DOHH2 (cell line): ENCODE measurements around the gene DUSP8.

Source experiments
- H3F3A ChIP-seq: fragments of 200-600 bp; sonication (generic), shearing (Covaris generic); 2 replicates; pipeline ENCODE4 v1.6.0; 2016; ENCODE audit warnings: antibody characterized with exemption, mild to moderate bottlenecking; ENCODE audit not compliant: control insufficient read depth, insufficient read depth
- H3K27ac ChIP-seq: fragments of 200-600 bp; sonication (generic); 2 replicates; pipeline ENCODE4 v1.5.1; 2014; ENCODE audit warnings: low read depth, mild to moderate bottlenecking, low read length, moderate library complexity
- H3K27me3 ChIP-seq: fragments of 200-600 bp; sonication (generic); 2 replicates; pipeline ENCODE4 v1.6.1; 2014; ENCODE audit warnings: mild to moderate bottlenecking, low read length, mixed read lengths; ENCODE audit not compliant: control insufficient read depth
- H3K36me3 ChIP-seq: fragments of 200-600 bp; sonication (generic); 2 replicates; pipeline ENCODE4 v1.6.1; 2014; ENCODE audit warnings: mild to moderate bottlenecking, low read length, moderate library complexity, mixed read lengths; ENCODE audit not compliant: control insufficient read depth
- H3K4me1 ChIP-seq: fragments of 200-600 bp; sonication (generic); 2 replicates; pipeline ENCODE4 v1.6.1; 2014; ENCODE audit warnings: mild to moderate bottlenecking, low read length, mixed read lengths; ENCODE audit not compliant: control insufficient read depth
- H3K4me2 ChIP-seq: fragments of 200-600 bp; sonication (generic); 2 replicates; pipeline ENCODE4 v1.6.0; 2014; ENCODE audit warnings: mild to moderate bottlenecking, low read length, moderate library complexity
- H3K4me3 ChIP-seq: fragments of 200-600 bp; sonication (generic); 2 replicates; pipeline ENCODE4 v1.5.1; 2014; ENCODE audit warnings: mild to moderate bottlenecking, low read length, mixed read lengths
- H3K79me2 ChIP-seq: fragments of 200-600 bp; sonication (generic); 2 replicates; pipeline ENCODE4 v1.6.1; 2014; ENCODE audit warnings: mild to moderate bottlenecking, low read length, mixed read lengths; ENCODE audit not compliant: control insufficient read depth
- H3K9me2 ChIP-seq: fragments of 200-600 bp; sonication (generic); replicated peaks from 2 replicates; pipeline ENCODE4 v1.6.1; 2014; ENCODE audit warnings: mild to moderate bottlenecking, low read length, mixed read lengths; ENCODE audit not compliant: control insufficient read depth
- H3K9me3 ChIP-seq: fragments of 200-600 bp; sonication (generic); 2 replicates; pipeline ENCODE4 v1.6.1; 2014; ENCODE audit warnings: antibody characterized with exemption, low read length, mixed read lengths; ENCODE audit not compliant: control insufficient read depth, insufficient read depth
- H4K20me1 ChIP-seq: fragments of 200-600 bp; sonication (generic); 2 replicates; pipeline ENCODE4 v1.6.0; 2014; ENCODE audit warnings: low read depth, mild to moderate bottlenecking, antibody characterized with exemption, low read length, moderate library complexity; ENCODE audit not compliant: control insufficient read depth, insufficient read depth
- CTCF ChIP-seq: fragments of 200-600 bp; sonication (generic); IDR thresholded peaks from one replicate; pipeline ENCODE4 v1.5.1; 2014; ENCODE audit warnings: antibody characterized with exemption, mild to moderate bottlenecking, low read depth, low read length; ENCODE audit not compliant: poor library complexity, severe bottlenecking
- EZH2phosphoT487 ChIP-seq: fragments of 200-600 bp; sonication (generic); IDR thresholded peaks from 2 replicates; pipeline ENCODE4 v1.6.1; 2017; ENCODE audit warnings: borderline replicate concordance, mild to moderate bottlenecking, antibody characterized with exemption, low read length, moderate library complexity, mixed read lengths

Gene DUSP8

GRCh38 chr11:1532606-1533341, 39.3 kb downstream of the DUSP8 start:
- no peak overlapping the region for H3K27ac ChIP-seq
- H3K9me2 ChIP-seq = no peaks in the 10 kb centered on the region
- TF ChIP-seq EZH2phosphoT487 = no peak
- TF ChIP-seq CTCF = no peak
- no peaks in the 10 kb centered on the region for H3K4me1 ChIP-seq
- H3K9me3 ChIP-seq = no peaks in the 10 kb centered on the region
- H3K4me3 ChIP-seq = no peak overlapping the region
- no peaks in the 10 kb centered on the region for H3K36me3 ChIP-seq
- H3K27me3 ChIP-seq = peaks cover under 1% of the 10 kb centered on the region; the same call in 1 of the 2 replicates
- peaks cover 9% of the 10 kb centered on the region; the same call in 1 of the 2 replicates for H4K20me1 ChIP-seq
- H3K4me2 ChIP-seq = no peak overlapping the region
- peaks cover 91% of the 10 kb centered on the region for H3K79me2 ChIP-seq
- H3F3A ChIP-seq = no peaks in the 10 kb centered on the region

- no peak overlapping the region for H3K27ac ChIP-seq
- H3F3A ChIP-seq = no peaks in the 10 kb centered on the region
- peaks cover 9% of the 10 kb centered on the region; the same call in 1 of the 2 replicates for H4K20me1 ChIP-seq
- H3K4me3 ChIP-seq = no peak overlapping the region
- H3K9me3 ChIP-seq = no peaks in the 10 kb centered on the region
- H3K27me3 ChIP-seq = no peaks in the 10 kb centered on the region
- no peaks in the 10 kb centered on the region for H3K9me2 ChIP-seq
- H3K4me1 ChIP-seq = no peaks in the 10 kb centered on the region
- H3K79me2 ChIP-seq = peaks cover 88% of the 10 kb centered on the region
- TF ChIP-seq CTCF = no peak
- TF ChIP-seq EZH2phosphoT487 = no peak
- no peaks in the 10 kb centered on the region for H3K36me3 ChIP-seq
- no peak overlapping the region for H3K4me2 ChIP-seq
Measured at GRCh38 chr11:1532014-1532586, 40.0 kb downstream of the DUSP8 start.

GRCh38 chr11:1531449-1532013, 40.5 kb downstream of the DUSP8 start:
- Histone ChIP-seq H3K9me2 (no peaks in the 10 kb centered on the region), H4K20me1 (peaks cover 9% of the 10 kb centered on the region; the same call in 1 of the 2 replicates), H3K79me2 (peaks cover 88% of the 10 kb centered on the region), H3K36me3 (no peaks in the 10 kb centered on the region), H3K4me1 (no peaks in the 10 kb centered on the region), H3K4me2 (no peak overlapping the region), H3K27ac (no peak overlapping the region), H3F3A (no peaks in the 10 kb centered on the region), H3K27me3 (no peaks in the 10 kb centered on the region), H3K9me3 (no peaks in the 10 kb centered on the region), H3K4me3 (no peak overlapping the region)
- TF ChIP-seq CTCF (no peak), EZH2phosphoT487 (no peak)
